MM.1S (cell line): ENCODE results near the gene NLRP1.

ENCODE experiments used
- DNase-seq: peaks from one replicate; pipeline ENCODE4 v3.0.0-alpha.2; 2015
- H2AFZ ChIP-seq: fragments of 300-600 bp; sonication (generic); 2 replicates; pipeline ENCODE4 v1.6.0; 2016; ENCODE audit warnings: antibody characterized with exemption, low read length
- H3F3A ChIP-seq: fragments of 300-600 bp; sonication (generic); 2 replicates; pipeline ENCODE4 v1.6.1; 2016; ENCODE audit warnings: mild to moderate bottlenecking, antibody characterized with exemption, low read length, moderate library complexity, mixed read lengths; ENCODE audit not compliant: insufficient read depth
- H3K27ac ChIP-seq: fragments of 300-600 bp; sonication (generic); 2 replicates; pipeline ENCODE4 v1.5.1; 2016; ENCODE audit warnings: mild to moderate bottlenecking, low read length
- H3K27me3 ChIP-seq: fragments of 300-600 bp; sonication (generic); replicated peaks from 2 replicates; pipeline ENCODE4 v1.6.0; 2016; ENCODE audit warnings: low read length; ENCODE audit not compliant: insufficient read depth
- H3K36me3 ChIP-seq: fragments of 300-600 bp; sonication (generic); replicated peaks from 2 replicates; pipeline ENCODE4 v1.6.1; 2016; ENCODE audit warnings: mild to moderate bottlenecking, low read length, mixed read lengths; ENCODE audit not compliant: insufficient read depth
- H3K4me1 ChIP-seq: fragments of 300-600 bp; sonication (generic); 2 replicates; pipeline ENCODE4 v1.6.1; 2016; ENCODE audit warnings: low read length, mixed read lengths
- H3K4me2 ChIP-seq: fragments of 300-600 bp; sonication (generic); 2 replicates; pipeline ENCODE4 v1.6.0; 2016; ENCODE audit warnings: low read depth, low read length
- H3K4me3 ChIP-seq: fragments of 300-600 bp; sonication (generic); 2 replicates; pipeline ENCODE4 v1.5.1; 2016; ENCODE audit warnings: low read length, mixed read lengths
- H3K79me2 ChIP-seq: fragments of 300-600 bp; sonication (generic); 2 replicates; pipeline ENCODE4 v1.6.1; 2016; ENCODE audit warnings: mixed run types, low read length, mixed read lengths
- H3K9ac ChIP-seq: fragments of 300-600 bp; sonication (generic); 2 replicates; pipeline ENCODE4 v1.6.1; 2016; ENCODE audit warnings: low read length, mixed read lengths
- H3K9me2 ChIP-seq: fragments of 300-600 bp; sonication (generic); replicated peaks from 2 replicates; pipeline ENCODE4 v1.6.1; 2016; ENCODE audit warnings: mild to moderate bottlenecking, low read length, mixed read lengths; ENCODE audit not compliant: insufficient read depth
- H3K9me3 ChIP-seq: fragments of 300-600 bp; sonication (generic); replicated peaks from 2 replicates; pipeline ENCODE4 v1.6.1; 2016; ENCODE audit warnings: mild to moderate bottlenecking, low read length, mixed read lengths; ENCODE audit not compliant: insufficient read depth
- H4K20me1 ChIP-seq: fragments of 300-600 bp; sonication (generic); 2 replicates; pipeline ENCODE4 v1.6.1; 2016; ENCODE audit warnings: mild to moderate bottlenecking, low read length, moderate library complexity, mixed read lengths; ENCODE audit not compliant: insufficient read depth
- EZH2 ChIP-seq: fragments of 300-600 bp; sonication (generic); optimal IDR thresholded peaks from 2 replicates; pipeline ENCODE3; 2017; ENCODE audit warnings: low read depth, mild to moderate bottlenecking, antibody characterized with exemption, low read length, mixed read lengths
- EZH2phosphoT487 ChIP-seq: fragments of 300-600 bp; sonication (generic); IDR thresholded peaks from 2 replicates; pipeline ENCODE4 v1.6.1; 2018; ENCODE audit warnings: antibody characterized with exemption, low read length
- TF ChIP-seq, protein P1 (sequence below): fragments of 300-600 bp; sonication (generic); IDR thresholded peaks from 2 replicates; pipeline ENCODE4 v1.5.1; 2016; ENCODE audit warnings: antibody characterized with exemption, low read length, mixed read lengths

Gene NLRP1

DNA sequence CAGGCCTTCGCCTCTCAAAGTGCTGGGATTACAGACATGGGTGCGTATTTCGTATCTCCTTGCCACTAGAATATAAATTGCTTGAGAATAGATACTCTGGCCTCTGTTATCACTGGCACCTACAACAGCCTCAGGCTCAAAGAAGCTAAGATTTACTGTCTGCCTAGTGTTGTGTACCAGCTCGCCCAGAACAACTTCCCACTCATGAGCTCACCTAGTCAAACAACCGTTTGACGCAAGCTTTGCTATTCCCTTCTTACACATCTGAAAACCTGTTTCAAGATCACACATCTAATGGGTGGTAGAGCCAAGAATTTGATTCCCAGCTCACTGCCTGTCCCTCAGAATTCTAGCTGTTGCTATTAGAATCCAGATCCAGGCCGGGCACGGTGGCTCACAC lies 73.5 kb downstream of the NLRP1 start:
- no peaks in the 10 kb centered on the region for H4K20me1 ChIP-seq
- no peak overlapping the region for H2AFZ ChIP-seq
- TF ChIP-seq EZH2phosphoT487 (no peak), EZH2 (no peak)
- TF ChIP-seq, protein P1, sequence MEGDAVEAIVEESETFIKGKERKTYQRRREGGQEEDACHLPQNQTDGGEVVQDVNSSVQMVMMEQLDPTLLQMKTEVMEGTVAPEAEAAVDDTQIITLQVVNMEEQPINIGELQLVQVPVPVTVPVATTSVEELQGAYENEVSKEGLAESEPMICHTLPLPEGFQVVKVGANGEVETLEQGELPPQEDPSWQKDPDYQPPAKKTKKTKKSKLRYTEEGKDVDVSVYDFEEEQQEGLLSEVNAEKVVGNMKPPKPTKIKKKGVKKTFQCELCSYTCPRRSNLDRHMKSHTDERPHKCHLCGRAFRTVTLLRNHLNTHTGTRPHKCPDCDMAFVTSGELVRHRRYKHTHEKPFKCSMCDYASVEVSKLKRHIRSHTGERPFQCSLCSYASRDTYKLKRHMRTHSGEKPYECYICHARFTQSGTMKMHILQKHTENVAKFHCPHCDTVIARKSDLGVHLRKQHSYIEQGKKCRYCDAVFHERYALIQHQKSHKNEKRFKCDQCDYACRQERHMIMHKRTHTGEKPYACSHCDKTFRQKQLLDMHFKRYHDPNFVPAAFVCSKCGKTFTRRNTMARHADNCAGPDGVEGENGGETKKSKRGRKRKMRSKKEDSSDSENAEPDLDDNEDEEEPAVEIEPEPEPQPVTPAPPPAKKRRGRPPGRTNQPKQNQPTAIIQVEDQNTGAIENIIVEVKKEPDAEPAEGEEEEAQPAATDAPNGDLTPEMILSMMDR = no peak
- H3K4me3 ChIP-seq = no peak overlapping the region
- no peaks in the 10 kb centered on the region for H3K9me3 ChIP-seq
- no peaks in the 10 kb centered on the region for H3K4me1 ChIP-seq
- DNase-seq = no peak
- no peaks in the 10 kb centered on the region for H3K9me2 ChIP-seq
- H3K27me3 ChIP-seq = no peaks in the 10 kb centered on the region
- H3K9ac ChIP-seq = no peak overlapping the region
- no peaks in the 10 kb centered on the region for H3K79me2 ChIP-seq
- no peak overlapping the region for H3K4me2 ChIP-seq
- no peak overlapping the region for H3K27ac ChIP-seq
- H3K36me3 ChIP-seq = no peaks in the 10 kb centered on the region
- no peaks in the 10 kb centered on the region for H3F3A ChIP-seq

DNA sequence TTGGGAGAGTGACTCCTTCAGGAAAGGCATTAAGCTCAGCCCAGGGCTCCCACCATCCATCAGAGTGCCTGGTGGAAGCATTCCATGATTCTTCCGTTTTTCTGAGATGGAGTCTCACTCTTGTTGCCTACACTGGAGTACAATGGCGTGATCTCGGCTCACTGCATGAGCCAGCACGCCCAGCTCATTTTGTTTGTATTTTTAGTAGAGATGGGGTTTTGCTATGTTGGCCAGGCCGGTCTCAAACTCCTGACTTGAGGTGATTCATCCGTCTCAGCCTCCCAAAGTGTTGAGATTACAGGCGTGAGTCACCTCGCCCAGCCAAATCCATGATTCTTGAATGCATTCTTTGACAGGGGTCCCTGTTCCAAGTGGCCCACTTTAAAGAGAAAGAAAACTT lies 74.8 kb downstream of the NLRP1 start:
- Histone ChIP-seq H3K9me2 (no peaks in the 10 kb centered on the region), H3K27me3 (no peaks in the 10 kb centered on the region), H3K36me3 (no peaks in the 10 kb centered on the region), H2AFZ (no peak overlapping the region), H3K27ac (no peak overlapping the region), H3K4me3 (no peak overlapping the region), H3K9ac (no peak overlapping the region), H3K4me2 (no peak overlapping the region), H3K9me3 (no peaks in the 10 kb centered on the region), H3K4me1 (no peaks in the 10 kb centered on the region), H4K20me1 (no peaks in the 10 kb centered on the region), H3F3A (no peaks in the 10 kb centered on the region), H3K79me2 (no peaks in the 10 kb centered on the region)
- no peak for DNase-seq
- TF ChIP-seq EZH2phosphoT487 = no peak
- TF ChIP-seq, protein P1 = no peak
- TF ChIP-seq EZH2 = no peak

DNA sequence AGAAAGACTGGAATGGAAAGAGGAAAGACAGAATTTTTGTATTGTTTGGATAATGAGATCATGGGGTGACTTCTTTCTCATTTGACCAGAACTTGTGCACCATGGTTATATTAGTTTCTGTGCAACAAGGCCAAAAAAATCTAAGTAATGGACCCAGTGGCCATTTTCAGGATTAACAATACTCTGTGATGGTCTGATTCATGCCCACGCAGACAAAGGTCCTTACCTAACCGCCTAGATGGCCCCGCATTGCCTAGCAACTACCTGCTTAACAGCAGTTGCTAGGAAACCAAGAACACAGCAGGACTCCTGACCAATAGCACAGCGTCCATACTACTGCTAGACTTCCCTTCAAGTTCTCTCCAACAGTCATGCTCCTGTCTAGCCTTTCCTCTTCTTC lies 75.5 kb downstream of the NLRP1 start:
- H3K9ac ChIP-seq = no peak overlapping the region
- no peak overlapping the region for H2AFZ ChIP-seq
- H3K9me3 ChIP-seq = no peaks in the 10 kb centered on the region
- no peak overlapping the region for H3K4me2 ChIP-seq
- H3K36me3 ChIP-seq = no peaks in the 10 kb centered on the region
- no peak overlapping the region for H3K27ac ChIP-seq
- H3K79me2 ChIP-seq = no peaks in the 10 kb centered on the region
- TF ChIP-seq, protein P1 = no peak
- TF ChIP-seq EZH2phosphoT487 (no peak), EZH2 (no peak)
- no peak overlapping the region for H3K4me3 ChIP-seq
- no peak for DNase-seq
- no peaks in the 10 kb centered on the region for H3F3A ChIP-seq
- no peaks in the 10 kb centered on the region for H3K27me3 ChIP-seq
- H4K20me1 ChIP-seq = no peaks in the 10 kb centered on the region
- H3K9me2 ChIP-seq = no peaks in the 10 kb centered on the region
- H3K4me1 ChIP-seq = no peaks in the 10 kb centered on the region
